Epidermal melanocyte (primary cell): ENCODE results near the gene ZNF577.
"Not testable (repeated sequence)": the region's sequence is repeated elsewhere in the genome, so short reads cannot be mapped to it uniquely, and the experiment has no call there.

Experiments
- DNase-seq: peaks from one replicate; pipeline ENCODE4 v3.0.0; 2011; ENCODE audit warnings: low spot score; ENCODE audit not compliant: insufficient read length

ZNF577 gene

DNA sequence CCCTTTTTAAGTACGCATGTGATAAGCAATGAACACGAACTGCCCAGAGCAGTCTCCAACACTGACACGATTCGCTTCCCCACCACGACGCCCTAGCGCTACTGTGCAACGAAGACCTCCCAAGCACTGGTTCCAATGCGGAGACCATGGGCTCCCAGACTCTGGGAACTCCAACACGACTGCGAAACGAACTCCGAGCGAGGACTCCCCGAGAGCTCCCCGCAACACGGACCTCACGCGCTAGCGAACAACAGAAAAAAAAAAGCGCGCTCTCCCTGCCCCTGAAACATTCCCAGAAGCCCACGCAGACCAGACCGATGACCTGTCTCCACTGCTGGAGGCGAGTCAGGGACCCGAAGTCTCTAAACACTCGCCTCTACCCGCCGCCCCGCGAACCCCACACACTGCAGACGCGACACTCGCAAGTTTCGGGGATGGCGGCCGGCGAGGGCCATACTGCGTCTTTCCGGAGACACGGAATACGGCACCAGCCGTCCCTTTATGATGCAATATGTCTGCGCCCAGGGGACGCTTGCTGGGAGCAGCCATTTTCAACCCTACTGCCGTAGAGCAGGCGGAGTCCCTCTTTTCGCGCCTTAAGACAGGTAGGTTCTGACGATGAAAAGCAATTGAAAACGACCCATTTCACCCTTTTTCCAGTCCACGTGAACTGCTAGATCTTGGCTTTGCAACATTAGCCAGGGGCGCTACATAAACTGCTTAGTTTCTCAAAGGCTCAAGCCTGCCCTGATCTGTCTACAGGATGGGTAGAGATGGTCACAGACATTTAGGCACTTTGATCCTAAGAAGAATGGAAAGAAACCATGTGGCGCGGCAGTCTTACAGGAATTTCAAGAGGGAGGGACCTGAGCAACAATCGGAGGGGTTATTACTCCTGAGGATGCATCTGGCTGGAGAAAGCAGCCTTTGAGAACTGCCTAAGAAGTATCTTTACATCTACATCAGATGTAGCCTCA, at the start of gene ZNF577:
Gene ZNF577, minus strand, starts transcription at position 430 of the 977 bp plus-strand sequence. CDS start 7,569 bp downstream, outside the sequence.
- DNase-seq: peak; percentile 90

DNA sequence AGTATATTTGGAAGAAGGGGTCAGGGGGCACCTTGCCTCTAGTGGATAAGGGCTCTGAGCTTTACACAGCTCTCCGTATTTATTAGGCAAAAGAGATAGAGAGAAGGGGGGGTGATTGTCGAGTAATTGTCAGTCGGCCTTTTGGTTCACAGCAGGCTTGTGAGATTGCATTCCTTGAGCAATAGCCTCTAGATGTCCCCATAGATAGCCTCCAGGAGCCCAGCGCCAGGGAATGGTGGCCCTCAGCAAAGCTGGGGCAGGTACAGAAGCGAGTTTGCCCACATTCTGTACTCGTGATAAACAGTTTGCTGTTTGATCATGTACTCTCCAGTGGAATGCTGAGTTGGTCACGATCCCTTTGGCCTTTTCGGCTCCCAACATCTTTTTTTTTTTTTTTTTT, 44.2 kb upstream of the ZNF577 start:
- DNase-seq: no peak

DNA sequence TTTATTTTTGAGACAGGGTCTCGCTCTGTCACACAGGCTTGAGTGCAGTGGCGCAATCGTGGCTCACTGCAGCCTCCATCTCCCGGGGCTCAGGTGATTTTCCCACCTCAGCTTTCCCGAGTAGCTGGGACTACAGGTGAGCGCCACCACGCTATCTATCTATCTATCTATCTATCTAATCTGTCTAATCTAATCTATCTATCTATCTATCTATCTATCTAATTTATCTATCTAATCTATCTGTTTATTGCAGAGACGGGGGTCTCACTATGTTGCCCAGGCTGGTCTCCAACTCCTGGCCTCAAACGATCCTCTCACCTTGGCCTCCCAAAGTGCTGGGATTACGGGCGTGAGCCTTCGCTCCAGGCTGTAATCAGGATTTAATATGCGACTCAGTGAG, 40.1 kb upstream of the ZNF577 start:
- DNase-seq: no peak

DNA sequence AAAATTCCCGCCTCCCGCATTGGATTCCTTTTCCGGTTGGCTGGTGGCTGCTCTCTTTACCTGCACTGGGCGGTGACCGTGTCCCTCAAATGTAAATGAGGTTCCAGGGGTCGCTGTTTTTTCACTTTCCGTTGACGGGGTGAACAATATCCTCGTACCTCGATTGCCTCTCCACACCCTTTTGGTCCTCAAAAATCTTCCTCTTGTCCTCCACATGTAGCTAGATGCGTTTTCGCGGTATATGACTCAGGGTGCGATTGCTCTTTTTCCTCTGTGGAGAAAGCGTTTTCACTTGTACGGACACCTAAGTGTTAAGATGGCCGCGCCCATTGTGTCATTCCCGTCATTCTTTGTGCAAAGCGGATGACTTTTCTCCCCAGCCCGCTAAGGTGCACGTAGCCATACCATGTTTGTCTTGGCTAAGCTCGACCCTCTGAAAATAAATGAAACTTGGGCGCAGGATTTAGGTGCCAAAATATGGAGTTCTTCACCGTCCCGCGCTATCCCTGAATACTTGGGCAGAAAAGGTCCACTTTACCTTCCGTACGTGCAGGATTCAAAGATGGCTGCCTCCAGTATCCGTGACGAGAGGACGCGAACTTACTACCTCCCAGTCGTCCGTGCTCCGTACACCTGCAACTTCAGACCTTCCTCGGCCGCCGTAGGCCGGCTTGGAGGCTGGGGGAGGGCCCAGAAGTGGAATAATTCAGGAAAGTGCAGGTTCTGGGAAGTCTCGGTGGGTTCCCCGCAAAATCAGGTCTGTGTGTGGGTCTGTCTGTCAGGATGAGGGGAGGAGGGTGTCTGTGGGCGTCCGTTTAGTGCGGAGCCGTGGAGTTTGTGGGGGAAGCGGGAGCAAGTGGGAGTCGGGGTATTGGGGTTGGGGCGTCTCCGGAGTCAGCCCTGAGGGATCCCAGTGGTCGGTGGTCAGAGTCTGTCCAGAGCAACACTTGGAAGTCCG, 39.3 kb upstream of the ZNF577 start, which contains the start of gene ZNF613:
Gene ZNF613, plus strand, starts transcription at position 689 of the 958 bp plus-strand sequence. CDS start 8,749 bp downstream, outside the sequence.
- peak; percentile 77 for DNase-seq

DNA sequence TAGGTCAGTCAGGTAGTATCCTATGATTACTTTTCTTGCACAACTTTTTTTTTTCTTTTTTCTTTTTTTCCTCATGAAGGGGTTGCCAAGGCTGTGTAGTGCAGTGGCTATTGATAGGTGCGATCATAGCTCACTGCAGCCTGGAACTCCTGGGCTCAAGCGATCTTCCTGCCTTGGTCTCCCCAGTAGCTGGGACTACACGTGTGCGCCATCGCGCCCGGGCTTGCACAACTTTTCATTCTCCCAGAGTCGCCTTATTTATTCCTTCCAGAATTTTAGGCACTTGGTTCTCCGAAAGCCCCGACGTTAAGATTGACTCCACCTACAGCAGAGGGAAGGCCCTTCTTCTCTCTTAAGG, 38.7 kb upstream of the ZNF577 start:
- DNase-seq: no peak

DNA sequence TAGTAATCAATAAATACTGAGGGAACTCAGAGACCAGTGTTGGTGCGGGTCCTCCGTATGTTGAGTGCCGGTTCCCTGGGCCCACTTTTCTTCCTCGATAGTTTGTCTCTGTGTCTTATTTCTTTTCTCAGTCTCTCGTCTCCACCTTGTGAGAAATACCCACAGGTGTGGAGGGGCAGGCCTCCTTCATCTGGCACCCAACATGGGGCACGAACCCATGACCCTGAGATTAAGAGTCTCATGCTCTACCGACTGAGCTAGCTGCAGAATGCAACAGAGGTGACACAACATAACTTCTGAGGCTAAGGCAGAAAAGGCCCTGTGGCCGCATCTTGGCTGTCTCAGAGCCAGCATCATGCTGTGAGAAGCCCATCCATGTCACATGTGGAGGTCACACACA, 34.2 kb upstream of the ZNF577 start:
- DNase-seq: no peak

DNA sequence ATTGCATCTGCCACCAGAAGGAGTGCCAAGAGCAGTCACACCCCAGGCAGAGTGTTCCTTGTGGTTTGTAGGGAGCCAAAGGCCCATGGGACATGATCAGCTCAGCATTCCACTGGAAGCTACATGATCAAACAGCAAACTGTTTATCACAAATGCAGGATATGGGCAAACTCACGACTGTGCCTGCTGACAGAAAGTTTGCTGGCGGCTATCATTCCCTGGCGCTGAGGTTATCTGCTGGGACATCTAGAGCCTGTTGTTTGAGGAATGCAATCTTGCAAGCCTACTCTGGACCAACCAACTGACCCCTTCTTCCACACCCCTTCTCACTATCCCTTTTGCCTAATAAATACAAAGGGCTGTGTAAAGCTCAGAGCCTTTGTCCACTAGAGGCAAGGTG, 31.9 kb upstream of the ZNF577 start:
- no peak for DNase-seq

DNA sequence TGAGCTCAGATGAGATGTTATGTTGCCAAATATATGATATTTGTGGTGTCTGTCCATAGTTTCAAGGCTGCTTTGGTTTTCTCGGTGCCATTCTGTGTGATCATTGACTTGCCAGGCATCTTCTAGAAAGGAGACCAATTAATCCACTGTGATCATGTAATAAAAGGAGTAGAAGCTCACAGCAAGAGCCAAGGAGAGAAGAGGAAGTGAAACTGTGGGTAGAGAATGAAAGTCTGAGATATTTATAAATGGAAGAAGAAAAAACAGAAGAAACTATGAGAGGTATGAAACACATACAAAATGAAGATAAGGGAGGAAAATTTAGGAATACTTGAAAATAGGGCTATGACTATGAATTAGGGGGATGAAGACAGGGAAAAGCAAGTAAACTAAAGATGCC, 28.4 kb upstream of the ZNF577 start:
- DNase-seq: no peak

DNA sequence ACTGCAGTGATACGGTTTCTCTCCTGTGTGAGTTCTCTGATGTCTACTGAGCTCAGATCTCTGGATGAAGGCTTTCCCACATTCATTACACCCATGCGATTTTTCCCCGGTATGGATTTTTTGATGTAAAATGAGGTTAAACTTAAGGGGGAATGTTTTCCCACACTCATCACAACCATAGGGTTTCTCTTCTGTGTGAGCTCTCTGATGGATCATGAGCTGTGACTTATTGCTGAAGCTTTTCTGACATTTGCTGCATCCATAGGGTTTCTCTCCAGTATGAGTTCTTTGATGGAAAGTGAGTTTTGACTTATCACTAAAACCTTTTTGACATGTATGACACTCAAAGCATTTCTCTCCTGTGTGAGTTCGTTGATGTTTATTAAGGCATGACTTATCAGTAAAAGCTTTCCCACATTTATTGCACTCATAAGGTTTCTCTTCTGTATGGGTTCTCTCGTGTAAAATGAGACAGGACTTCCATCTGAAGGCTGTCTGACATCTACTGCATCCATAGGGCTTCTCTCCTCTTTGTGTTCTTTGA, 27.6 kb upstream of the ZNF577 start:
- no peak for DNase-seq

DNA sequence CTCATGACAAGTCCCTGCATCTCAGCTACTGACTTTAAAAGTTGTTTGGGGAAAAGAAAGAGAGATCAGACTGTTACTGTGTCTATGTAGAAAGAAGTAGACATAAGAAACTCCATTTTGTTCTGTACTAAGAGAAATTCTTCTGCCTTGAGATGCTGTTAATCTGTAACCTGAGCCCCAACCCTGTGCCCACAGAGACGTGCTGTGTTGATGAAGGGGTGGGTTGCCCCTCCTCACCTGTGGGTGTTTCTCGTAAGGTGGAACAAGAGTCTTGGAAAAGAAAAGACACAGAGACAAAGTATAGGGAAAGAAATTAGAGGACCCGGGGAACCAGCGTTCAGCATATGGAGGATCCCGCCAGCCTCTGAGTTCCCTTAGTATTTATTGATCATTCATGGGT, 20.2 kb upstream of the ZNF577 start:
- DNase-seq: not testable (repeated sequence)

DNA sequence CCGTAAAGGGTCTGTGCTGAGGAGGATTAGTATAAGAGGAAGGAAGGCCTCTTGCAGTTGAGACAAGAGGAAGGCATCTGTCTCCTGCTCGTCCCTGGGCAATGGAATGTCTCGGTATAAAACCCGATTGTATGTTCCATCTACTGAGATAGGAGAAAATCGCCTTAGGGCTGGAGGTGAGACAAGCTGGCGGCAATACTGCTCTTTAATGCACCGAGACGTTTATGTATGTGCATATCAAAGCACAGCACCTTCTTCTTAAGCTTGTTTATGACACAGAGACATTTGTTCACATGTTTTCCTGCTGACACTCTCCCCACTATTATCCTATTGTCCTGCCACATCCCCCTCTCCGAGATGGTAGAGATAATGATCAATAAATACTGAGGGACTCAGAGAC, 18.4 kb upstream of the ZNF577 start:
- not testable (repeated sequence) for DNase-seq

DNA sequence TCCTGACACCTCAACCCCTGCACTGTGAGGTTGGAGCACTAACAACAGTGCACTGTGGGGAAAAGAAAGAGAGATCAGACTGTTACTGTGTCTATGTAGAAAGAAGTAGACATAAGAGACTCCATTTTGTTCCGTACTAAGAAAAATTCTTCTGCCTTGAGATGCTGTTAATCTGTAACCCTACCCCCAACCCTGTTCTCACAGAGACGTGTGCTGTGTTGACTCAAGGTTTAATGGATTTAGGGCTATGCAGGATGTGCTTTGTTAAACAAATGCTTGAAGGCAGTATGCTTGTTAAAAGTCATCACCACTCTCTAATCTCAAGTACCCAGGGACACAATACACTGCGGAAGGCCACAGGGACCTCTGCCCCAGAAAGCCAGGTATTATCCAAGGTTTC, 17.9 kb upstream of the ZNF577 start:
- DNase-seq: not testable (repeated sequence)

DNA sequence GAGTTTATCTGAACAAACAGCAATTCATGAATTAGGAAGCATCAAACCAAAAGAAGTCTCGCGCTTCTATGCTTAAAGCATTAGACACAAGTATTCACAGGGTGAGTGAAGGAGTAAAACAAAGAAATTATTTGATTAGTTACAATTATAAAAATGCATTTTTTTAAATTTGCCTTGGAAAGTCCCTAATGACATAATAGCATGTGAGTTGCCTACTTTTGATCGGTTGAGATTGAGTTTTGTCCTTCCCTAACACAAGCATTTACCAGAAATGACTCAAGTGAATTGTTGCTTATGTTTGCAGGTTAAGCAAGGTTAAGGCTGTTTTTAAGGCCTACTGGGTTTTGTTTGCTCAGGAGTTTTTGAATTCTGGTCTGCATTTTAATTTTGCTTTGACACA, 17.5 kb upstream of the ZNF577 start:
- DNase-seq: no peak

DNA sequence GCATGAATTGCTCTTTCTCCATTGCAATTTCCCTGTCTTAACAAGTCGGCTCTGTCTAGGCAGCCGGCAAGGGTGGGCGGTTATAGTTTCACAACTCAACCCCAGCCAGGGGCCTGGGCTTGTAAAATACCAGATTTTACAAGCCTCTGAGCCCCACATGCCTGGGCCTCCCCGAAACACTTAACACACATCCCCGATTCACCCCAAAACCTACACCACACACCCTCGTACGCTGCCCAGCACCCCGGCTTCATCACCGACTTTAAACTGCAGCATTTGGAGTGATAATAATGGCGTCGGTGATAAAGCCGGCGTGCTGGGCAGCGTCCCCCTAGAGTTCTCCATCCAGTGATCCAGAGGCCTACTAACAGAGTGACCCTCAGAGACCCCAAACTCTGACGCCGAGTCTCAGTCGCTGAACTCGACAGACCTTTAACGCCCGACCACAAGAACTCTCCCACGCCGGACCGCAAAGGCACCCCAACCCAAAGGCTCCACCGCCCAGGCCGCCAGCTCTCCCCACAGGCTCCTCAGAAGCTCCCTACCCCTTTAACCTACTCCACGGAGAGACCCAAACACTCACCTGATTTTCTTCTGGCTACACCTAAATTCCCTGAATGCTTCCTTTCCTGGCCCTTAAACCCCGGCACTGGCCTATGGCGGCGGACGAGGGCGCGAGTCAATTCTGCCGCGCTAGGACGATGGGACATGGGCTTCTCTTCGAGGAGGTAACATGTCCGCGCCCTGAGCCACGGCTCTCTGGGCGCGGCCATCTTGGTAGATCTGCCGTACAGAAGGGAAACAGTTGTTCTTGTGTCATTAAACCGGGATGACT, 16.8 kb upstream of the ZNF577 start, which contains the start of gene ZNF649:
Gene ZNF649, minus strand, starts transcription at position 687 of the 835 bp plus-strand sequence. CDS start 4,910 bp downstream, outside the sequence.
- peak; percentile 79 for DNase-seq

DNA sequence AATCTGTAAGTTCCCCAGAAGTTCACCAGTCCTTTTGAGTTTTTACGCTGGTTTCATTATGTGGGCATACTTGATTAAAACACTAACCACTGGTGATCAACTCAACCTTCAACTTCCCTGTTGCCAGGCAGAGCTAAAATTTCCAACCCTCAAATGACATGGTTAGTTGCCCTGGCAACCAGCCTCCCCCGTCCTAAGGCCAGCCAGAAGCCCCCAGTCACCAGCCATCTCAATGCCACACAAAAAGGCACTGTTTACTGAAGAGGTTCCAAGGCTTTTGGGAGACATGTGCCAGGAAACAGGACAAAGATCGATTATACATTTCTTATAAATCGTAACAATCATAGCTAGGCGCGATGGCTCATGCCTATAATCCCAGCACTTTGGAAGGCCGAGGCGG, 15.4 kb upstream of the ZNF577 start:
- no peak for DNase-seq

DNA sequence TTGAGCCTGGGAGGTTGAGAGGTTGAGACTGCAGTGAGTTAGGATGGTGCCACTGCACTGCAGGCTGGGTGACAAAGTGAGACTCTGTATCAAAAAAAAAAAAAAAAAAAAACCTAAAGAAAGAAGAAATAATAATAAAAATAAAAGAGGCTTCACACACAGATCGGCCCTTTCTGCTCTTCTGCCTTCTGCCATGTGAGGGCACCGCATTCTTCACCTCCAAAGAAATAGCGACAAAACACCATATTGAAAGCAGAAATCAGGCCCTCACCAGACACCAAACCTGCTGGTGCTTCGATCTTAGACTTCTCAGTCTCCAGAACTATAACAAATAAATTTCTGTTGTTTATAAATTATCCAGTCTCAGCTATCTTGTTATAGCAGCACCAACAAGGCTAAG, 14.1 kb upstream of the ZNF577 start:
- DNase-seq: no peak

DNA sequence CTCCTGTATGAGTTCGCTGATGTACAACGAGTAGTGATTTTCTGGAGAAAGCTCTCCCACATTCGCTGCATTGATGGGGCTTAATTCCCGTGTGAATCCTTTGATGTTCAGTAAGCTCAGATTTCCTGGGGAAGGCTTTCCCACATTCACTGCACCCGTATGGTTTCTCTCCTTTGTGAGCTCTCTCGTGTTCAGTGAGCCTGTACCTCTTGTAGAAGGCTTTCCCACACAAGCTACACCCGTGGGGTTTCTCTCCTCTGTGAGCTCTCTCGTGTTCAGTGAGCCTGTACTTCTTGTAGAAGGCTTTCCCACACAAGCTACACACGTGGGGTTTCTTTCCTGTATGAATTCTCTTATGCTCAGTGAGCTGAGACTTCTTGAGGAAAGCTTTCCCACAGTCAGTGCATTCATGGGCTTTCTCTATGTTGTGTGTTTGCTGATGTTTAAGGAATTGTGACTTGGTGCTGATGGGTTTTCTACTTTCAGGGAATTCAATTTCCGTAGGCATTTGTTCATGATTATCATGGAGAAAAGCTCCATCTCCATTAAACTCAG, 3.5 kb upstream of the ZNF577 start:
- DNase-seq: no peak

DNA sequence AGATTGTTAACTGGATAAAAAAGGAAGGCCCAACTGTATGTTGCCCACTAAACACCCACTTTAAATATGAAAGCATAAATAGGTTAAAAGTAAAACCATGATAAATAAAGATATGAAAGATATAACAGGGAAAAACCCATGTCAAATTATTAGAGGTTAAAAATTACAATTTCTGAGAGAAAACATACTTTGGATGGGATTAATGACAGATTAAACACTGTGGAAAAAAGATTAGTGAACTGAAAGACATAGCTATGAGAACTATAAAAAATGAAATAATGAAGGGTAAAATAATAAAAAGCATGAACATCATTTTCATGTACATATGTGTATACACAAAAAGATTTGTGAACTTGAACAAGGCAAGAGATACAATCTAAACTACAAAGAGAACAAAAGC, 2.2 kb upstream of the ZNF577 start:
- no peak for DNase-seq

DNA sequence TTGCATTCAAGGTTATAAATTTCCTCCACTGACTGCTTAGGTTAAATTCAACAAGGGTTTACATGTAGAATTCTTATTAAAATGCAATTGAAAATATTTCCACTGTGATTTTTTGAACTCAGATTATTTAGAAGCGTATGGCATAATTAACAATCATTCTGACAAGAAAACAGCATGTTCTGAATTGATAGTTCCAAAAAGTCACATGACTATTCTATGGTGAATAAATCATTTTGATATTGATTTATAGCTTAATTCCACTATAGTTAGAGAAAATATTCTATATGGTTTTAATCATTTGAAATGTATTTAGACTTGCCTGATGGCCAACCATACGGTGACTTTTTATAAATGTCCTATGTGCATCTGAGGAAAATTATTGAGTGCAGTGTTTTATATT, 3.0 kb downstream of the ZNF577 start:
- no peak for DNase-seq

DNA sequence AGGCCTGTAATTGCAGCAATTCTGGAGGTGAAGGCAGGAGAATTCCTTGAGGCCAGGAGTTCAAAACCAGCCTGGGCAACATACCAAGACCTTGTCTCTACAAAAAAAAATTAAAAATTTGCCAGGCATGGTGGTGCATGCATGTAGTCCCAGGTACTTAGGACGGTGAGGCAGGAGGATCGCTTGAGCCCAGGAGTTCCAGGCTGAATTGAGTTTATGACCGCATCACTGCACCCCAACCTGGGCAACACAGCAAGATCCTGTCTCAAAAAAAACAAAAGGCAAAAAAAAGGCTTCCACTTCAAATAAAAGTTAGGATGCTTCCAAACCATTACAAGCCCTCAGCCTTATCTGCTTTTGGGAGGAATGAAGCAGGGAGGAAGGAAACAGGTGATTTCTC, 5.2 kb downstream of the ZNF577 start:
- no peak for DNase-seq
